RWPE1 (cell line): Measurements from ENCODE around the gene ZNFX1.

ENCODE experiments used
- CTCF ChIA-PET: fragments of 350-600 bp; sonication (Branson Sonifier 250); formaldehyde crosslinking; extraction: SDS; loops from one replicate; lab custom pipeline; 2021; lab: Yijun Ruan, JAX
- POLR2A ChIA-PET: fragments of 400-600 bp; formaldehyde crosslinking; extraction: SDS; loops from one replicate; lab custom pipeline; 2020; ENCODE audit warnings: antibody characterized with exemption; ENCODE audit not compliant: low non-redundant PET; lab: Yijun Ruan, JAX
- DNase-seq: peaks from one replicate; pipeline ENCODE4 v3.0.0; 2012; ENCODE audit warnings: low spot score
- H3K27ac ChIP-seq: fragments of 450-650 bp; 2 replicates; pipeline ENCODE4 v1.5.1; 2017
- CTCF ChIP-seq: fragments of 450-650 bp; conservative IDR thresholded peaks from 2 replicates; pipeline ENCODE4 v1.5.1; 2017; ENCODE audit warnings: low read depth, mild to moderate bottlenecking

Gene ZNFX1

GRCh38 chr20:49270177-49270576, 7.7 kb downstream of the ZNFX1 start:
- no peak for TF ChIP-seq CTCF
- DNase-seq, result no peak
- ChIA-PET CTCF (interaction anchor here (0.5 to 0.6 kb wide), 3 partner anchors 25 to 709 kb away, joined by 3 read pairs; no protein-coding TSS in a partner anchor), POLR2A (no interaction called here)
- H3K27ac ChIP-seq, result no peak overlapping the region

DNA sequence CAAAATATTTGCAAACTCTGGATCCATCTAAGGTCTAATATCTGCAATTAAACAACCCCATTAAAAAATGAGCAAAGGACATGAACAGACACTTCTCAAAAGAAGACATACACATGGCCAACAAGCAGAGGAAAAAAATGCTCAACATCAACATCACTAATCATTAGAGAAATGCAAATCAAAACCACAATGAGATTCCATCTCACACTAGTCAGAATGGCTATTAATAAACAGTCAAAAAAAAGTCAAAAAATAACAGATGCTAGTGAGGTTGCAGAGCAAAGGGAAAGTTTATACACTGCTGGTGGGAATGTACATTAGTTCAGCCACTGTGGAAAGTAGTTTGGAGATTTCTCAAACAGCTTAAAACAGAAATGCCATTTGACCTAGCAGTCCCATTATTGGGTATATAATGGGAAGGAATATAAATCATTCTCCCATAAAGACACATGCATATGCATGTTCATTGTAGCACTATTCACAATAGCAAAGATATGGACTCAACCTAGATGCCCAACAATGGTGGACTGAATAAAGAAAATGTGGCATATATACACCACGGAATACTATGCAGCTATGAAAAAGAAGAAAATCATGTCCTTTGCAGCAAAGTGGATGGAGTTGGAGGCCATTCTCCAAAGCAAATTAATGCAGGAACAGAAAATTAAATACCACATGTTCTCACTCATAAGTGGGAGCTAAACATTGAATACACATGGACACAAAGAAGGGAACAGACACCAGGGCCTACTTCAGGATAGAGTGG, 9.1 kb downstream of the ZNFX1 start:
- POLR2A ChIA-PET, result no interaction called here

GRCh38 chr20:49267327-49267726, 10.5 kb downstream of the ZNFX1 start:
- H3K27ac ChIP-seq, result no peak overlapping the region
- POLR2A ChIA-PET, result no interaction called here
- CTCF ChIA-PET, result interaction anchor here (0.7 kb wide), 2 partner anchors 155 to 468 kb away, joined by 6 to 9 read pairs; no protein-coding TSS in a partner anchor
- DNase-seq, result no peak
- no peak for TF ChIP-seq CTCF

More for the DNA sequence above, 9.1 kb downstream of the ZNFX1 start:
- H3K27ac ChIP-seq, result no peak overlapping the region
- DNase-seq, result no peak
- no peak for TF ChIP-seq CTCF
- CTCF ChIA-PET, result interaction anchor here (1.2 kb wide), 1 partner anchor 23 kb away, joined by 3 read pairs; no protein-coding TSS in a partner anchor

DNA sequence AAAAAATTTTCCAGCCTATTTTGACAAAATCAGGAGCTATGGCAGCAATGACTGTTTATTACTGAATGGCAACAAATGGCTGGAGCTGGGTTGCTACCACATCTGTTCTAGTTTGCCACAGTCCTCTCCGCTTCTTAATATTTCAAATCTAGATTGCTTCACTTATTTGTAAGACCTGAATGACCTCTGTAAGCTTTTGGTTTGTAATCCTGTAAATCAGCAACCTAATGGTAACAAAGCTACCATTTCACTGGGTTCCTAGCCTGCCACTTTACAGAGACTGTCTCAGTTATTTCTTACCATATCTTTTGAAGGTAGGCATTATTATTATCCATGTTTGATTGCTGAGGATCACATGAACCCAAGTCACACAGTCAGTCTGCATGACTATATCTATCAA, 15.4 kb downstream of the ZNFX1 start:
- TF ChIP-seq CTCF, result no peak
- no peak for DNase-seq
- ChIA-PET CTCF (interaction anchor here (1.9 kb wide), 1 partner anchor 16 kb away, joined by 5 read pairs; no protein-coding TSS in a partner anchor), POLR2A (interaction anchor here (0.6 kb wide), 2 partner anchors 18 to 115 kb away, joined by 3 to 6 read pairs; no protein-coding TSS in a partner anchor)
- H3K27ac ChIP-seq, result no peak overlapping the region

DNA sequence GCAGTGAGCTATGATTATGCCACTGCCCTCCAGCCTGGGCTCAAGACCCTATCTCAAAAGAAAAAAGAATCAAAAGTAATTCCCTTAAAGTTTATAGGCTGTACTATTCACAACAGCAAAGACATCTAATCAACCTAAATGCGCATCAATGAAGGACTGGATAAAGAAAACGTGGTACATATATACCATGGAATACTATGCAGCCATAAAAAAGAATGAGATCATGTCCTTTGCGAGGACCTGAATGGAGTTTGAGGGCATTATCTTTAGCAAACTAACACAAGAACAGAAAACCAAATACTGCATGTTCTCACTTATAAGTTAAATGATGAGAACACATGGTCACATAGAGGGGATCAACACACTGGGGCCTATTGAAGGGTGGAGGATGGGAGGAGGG, 16.7 kb downstream of the ZNFX1 start:
- DNase-seq, result no peak
- no peak overlapping the region for H3K27ac ChIP-seq
- ChIA-PET CTCF (interaction anchor here (0.6 kb wide), 1 partner anchor 515 kb away, joined by 3 read pairs; no protein-coding TSS in a partner anchor), POLR2A (no interaction called here)
- TF ChIP-seq CTCF, result no peak

- no peak for TF ChIP-seq CTCF
- no peak overlapping the region for H3K27ac ChIP-seq
- ChIA-PET POLR2A (no interaction called here), CTCF (no interaction called here)
- DNase-seq, result no peak
These were observed 17.6 kb downstream of the ZNFX1 start for GRCh38 chr20:49260218-49260617.
